HG03457 (cell line): ENCODE measurements around the gene ISLR2.
"Not testable (repeated sequence)": the region's sequence is repeated elsewhere in the genome, so short reads cannot be mapped to it uniquely, and the experiment has no call there.

Experiments used
- ATAC-seq: cut with Tn5 transposase; IDR thresholded peaks from one replicate; pipeline ENCODE4 v1.9.1; 2021; ENCODE audit warnings: moderate number of reproducible peaks; ENCODE audit not compliant: unreplicated experiment

ISLR2 gene, protein sequence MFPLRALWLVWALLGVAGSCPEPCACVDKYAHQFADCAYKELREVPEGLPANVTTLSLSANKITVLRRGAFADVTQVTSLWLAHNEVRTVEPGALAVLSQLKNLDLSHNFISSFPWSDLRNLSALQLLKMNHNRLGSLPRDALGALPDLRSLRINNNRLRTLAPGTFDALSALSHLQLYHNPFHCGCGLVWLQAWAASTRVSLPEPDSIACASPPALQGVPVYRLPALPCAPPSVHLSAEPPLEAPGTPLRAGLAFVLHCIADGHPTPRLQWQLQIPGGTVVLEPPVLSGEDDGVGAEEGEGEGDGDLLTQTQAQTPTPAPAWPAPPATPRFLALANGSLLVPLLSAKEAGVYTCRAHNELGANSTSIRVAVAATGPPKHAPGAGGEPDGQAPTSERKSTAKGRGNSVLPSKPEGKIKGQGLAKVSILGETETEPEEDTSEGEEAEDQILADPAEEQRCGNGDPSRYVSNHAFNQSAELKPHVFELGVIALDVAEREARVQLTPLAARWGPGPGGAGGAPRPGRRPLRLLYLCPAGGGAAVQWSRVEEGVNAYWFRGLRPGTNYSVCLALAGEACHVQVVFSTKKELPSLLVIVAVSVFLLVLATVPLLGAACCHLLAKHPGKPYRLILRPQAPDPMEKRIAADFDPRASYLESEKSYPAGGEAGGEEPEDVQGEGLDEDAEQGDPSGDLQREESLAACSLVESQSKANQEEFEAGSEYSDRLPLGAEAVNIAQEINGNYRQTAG

DNA sequence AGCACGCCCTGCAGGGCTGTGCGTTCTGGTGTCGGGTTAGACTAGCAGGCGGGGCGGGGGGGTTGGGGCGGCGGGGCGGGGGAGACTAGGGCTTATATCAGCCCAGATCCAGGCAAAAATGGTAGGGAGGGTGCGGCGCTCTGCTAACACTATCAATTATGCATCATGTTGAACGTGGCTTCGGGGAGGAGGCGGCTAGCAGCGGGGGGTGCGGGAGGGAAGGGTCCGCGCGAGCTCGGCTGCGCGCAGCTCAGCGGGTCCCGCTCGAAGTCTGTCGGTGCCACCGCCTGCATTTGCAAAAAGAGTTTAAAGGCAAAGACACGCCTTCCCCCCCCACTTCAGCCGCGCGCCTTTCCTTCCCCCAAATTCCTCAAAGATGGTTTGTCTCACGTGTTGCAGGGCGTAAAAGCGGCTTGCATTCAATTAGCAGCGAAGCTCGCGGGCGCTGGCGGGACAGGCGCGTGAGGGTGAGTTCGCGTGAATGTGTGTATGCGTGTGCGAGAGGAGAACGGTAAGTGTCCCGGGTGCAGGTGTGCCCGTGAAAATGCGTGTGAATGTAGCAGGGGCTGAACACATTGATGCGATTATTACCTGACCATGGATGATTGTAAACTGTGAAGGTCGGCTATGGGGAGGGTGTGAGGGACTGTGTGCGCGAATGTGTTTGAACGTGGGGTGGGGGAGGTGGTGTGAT is at the start of gene ISLR2:
Gene ISLR2 (plus strand): TSS at position 432 of the 694 bp plus-strand sequence. CDS start 2,169 bp downstream, outside the sequence.
- no peak for ATAC-seq

DNA sequence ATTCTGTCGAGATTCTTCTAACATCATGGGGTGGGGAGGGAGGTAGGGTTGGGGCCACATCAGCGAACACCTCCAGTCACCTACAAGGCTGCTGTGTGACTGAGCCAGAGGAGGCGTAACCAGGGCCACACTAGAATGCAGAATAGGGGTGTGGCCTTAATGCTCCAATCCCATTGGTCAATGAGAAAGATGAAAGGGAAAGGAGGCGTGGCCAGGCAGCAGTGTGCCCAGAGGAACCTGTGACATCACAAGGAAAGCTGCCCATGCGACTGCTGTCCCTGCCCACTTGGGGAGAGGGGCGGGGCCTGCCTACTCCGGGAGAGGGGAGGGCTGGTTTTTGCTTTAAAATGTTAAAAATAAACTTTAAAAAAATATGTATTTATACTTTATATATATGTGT is 47.9 kb upstream of the ISLR2 start, which contains the start of gene GOLGA6A:
Gene GOLGA6A (minus strand): TSS at position 101 of the 400 bp plus-strand sequence. CDS start 41 bp downstream, at position 60.
- not testable (repeated sequence) for ATAC-seq

DNA sequence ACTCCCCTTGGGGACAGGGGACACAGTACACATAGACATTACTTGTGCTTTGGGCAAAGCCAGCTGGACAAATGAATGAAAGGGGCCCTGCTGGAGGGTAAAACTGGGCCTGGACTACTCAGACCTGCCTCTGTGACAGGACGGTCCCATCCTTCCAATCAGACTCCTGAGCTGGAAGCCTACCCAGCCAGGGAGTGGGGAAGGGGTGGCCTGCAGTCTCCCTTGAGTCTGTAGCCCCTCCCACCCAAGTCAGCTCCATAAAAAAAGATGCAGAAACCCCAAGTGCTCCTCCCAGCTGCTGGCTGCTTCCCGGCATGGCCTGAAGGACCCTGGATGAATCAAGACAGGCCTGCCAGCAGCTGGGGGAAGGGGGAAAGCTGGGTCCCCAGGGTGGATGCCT is 35.8 kb upstream of the ISLR2 start:
- ATAC-seq: not testable (repeated sequence)

DNA sequence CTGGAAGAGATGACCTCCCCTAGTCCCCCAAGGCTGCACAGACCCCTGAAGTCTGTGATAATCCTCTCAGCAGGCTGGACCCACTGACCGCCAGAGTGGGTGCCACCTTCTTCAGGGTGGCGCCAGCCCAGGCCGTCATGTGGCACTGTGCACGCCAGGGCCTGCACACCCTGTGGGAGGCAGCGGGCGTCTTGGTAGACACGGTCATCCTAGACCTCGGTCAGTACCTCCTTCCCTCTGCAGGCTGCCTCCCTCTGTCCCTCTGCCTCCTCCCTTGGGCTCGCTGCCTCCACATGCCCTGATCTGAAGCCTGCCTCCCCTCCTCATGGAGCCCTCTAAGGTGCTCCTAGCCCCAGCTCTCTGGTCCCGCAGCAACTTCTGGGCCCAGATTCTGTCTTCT is 34.8 kb upstream of the ISLR2 start:
- ATAC-seq: not testable (repeated sequence)

DNA sequence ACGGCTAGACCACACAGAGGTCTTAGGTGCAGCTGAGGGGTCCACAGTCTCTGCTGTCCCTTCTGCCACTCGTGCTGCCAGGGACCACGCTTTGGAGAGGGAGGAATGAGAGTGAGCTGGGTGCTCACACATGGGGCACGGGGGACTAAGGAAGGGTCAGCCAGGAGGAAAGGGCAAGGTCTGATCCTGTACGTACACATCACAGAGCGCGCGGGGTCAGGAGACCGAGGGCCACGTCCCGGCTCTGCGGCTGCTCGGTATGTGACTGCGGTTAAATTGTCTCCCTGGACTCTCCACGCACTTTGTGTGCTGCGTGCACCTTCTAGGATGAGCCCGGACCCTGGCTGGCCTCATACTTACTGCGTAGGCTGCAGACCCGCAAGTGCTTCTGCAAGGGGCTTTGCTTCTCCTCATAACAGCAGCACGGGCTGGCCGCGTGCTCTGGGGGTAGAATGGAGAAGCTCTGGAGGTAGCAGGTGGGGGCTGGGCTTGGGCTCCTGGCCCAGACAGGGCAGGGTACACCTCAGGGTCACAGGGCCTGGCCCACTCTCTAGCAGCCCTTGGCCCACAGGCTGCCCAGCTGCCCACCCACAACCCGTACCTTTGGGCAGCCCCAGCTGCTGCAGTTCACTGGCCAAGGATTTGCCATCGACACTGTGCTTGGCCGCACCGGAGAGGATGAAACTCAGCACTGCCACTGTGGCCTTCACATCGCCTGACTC is 33.5 kb upstream of the ISLR2 start:
- not testable (repeated sequence) for ATAC-seq

DNA sequence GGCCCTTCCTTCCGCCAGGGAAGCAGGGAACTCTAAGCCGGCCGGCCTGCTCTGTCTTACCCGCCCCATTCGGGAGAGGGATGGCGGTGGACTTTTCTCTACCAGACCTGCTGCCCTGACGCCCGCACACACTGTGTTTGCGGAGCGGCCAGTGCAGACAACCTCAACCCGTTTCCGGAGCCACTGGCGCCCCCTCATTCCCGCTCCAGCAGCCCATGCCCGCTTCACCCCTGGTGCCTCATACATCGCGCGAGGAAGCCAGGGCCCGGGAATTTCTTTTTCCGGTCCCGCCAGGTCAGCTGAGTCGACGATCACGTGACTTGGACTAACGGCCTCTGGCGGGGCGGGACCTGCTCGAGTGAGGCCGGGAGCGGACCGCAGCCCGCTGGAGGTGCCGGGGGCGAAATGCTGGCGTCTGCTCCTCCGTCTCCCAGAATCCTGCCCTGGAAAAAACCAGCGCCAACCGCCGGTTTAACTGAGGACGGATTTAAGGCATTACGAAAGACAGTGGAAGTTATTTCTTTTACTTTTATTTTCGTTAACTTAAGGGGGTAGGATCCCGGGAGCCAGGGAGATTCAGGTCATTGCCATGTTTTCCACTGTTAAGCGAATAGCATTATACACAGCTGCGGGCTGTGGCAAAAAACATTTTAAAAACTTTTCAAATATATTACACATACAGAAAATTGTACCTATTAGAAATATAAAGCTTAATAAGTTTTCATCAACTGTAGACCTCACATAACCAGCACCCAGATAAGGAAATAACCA is 30.2 kb upstream of the ISLR2 start:
- not testable (repeated sequence) for ATAC-seq

DNA sequence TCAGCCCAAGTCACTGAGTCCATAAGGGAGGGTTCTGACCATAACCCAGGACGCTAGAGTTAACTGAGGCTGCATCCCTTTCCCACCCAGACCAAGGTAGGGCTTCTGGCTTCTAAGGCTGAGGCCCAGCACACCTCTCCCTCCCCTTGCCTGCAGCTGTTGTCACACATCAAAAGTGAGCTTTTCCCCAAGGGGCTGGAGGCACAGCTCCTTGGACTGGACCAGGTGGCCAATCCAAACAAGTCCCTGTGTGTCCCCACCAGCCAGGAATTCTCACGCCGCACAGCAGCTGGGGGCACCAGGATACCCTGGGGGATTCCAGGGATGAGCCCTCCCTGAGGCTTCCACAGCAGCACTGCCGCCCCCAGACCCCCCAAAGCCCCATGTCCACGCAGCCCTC is 22.3 kb upstream of the ISLR2 start:
- ATAC-seq: no peak

DNA sequence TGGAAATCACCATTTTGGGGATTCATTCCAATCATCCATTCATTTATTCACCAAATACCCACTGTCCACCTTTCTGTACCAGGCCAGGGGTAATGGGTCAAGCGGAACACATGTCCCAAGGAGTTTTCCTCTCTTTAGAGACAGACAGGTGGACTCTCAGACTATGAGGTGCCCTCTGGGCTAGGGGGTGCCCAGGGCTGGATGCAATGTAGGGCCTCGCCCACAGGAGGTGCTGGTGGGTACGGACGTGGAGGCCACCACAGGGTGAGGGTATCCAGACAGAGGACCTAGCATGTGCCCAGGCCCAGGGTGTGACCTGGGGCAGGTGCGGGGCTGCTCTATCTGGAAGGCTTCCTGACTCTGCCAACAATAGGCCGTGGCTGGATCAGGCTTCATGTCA is 21.8 kb upstream of the ISLR2 start:
- ATAC-seq: not testable (repeated sequence)

DNA sequence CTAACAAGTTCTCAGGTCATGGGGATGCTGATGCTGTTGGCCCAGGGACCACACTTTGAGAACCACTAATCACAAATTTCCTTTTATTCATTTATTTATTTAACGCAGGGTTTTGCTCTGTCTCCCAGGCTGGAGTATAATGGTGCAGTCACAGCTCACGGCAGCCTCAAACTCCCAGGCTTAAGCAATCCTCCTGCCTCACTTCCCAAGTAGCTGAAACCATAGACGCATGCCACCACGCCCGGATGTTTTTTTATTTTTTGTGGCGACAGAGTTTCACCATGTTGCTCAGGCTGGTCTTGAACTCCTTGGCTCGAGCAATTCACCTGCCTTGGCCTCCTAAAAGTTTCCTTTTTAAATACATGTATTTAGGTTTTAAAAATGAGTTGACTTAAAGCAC is 20.7 kb upstream of the ISLR2 start:
- no peak for ATAC-seq

DNA sequence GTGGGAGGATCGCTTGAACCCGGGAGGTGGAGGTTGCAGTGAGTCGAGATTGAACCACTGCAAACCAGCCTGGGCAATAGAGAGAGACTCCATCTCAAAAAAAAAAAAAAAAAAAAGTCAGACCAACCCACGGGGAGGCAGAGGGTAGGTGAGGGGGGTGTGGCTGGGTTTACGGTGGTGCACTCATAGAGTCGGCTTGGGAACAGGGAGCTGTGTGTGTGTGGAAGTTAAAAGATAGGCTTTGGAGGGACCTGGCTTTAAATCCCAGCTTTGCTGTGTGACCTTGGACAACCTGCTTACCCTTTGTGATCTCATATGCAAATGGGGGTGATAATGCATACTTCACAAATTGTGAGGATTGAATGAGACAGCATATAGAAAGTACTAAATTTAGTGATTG is 10.0 kb upstream of the ISLR2 start:
- ATAC-seq: no peak

DNA sequence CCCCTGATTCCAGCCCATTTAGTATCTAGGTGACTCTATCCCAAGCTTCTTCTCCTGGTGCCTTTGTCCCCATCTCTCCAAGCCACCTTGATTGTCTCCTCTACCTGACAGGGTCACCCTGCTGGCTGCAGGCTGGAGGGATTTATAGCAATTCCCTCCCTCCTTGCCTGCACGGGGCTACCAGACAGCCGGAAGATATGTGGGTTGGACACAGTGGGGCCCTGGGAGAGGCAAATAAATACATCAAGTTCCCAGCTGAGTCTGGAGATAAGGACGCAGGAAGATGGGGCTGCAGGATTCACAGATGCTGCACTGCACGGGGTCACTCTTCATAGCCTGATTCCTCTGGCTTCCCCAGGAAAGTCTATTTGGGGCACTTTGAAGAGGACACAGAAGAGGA is 9.3 kb upstream of the ISLR2 start:
- no peak for ATAC-seq

DNA sequence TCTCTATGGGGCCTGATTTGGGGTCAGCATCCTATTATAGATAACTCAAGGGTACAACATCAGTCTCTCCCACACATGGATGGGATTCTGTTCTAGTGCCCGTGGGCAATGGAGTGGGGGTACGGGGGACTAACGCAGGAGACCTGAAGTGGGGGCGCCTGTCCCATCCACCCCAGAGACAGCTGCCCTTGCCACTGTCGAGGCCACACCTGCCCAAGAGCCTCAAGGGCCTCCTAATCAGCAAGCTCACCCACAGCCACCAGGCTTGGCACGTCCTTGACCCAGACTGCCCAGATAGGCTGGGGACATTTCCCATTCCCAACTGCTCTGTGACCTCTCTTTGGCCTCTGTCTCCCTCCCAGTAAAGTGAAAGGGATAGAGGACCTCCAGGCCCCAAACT is 8.5 kb upstream of the ISLR2 start:
- ATAC-seq: no peak

DNA sequence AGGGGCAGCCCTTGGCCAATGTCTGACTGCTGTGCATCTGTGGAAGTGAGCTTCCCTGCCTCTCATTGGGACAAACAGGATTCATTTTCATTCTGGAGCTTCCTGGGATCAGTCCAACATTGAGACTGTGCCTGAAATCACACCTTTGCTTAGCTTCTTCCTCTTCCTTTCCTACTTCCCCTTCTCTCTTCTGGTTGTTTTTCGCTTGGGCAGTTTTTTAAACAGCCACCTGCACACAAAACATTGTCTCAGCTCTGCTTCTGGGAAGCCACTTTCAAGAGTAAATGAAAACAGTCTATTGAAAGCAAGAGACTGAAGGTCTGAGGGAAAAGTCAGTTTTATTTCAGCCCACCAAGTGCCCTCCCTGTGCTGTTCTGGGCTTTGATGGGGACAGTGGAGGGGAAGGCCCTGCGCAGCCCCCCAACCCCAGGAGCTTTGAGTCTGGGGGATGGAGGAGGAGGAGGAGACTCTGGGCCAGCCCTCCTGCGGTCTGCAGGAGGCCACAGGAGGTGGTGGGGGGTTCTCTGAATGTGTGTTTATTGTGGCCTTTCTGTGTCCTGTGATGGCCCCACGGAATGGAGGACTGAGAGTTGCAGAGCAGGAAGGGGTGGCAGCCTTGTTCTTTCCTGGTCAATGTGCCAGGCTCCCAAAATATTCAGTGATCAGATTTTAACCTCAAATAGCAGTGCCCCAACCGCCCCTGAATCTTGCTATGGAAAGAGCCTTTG is 7.8 kb upstream of the ISLR2 start:
- no peak for ATAC-seq

DNA sequence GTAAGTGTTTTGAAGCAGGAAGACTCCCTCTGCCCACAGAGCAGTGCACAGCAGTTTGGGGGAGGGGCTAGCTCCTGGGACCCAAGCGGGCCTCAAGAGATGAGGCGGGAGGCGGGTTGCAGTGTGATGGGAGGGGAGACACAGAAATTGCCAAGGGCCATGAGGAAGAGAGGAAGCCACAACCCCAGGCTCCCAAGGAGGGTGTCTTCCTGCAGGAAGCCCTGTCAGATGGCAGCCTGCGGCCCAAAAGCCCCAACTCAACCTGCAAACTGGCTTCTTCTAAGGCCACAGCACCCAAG is 7.3 kb upstream of the ISLR2 start:
- ATAC-seq: no peak

DNA sequence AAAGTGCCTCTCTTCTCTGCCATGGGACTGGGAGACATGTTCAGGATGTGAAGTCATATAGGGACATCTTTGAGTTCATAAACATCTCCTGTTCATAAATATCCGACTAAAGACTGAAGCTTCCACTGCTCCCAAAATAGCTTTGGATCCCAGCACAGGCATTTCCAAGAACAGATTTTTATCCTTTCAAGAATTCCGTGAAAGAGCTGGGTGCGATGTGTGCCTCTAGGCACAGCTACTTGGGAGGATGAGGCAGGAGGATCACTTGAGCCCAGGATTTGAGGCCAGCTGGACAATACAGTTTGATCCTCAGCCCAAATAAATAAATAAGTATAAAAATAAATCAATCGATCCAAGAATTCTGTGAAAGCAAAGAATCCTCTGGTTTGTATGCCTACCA is 6.7 kb upstream of the ISLR2 start:
- ATAC-seq: no peak

DNA sequence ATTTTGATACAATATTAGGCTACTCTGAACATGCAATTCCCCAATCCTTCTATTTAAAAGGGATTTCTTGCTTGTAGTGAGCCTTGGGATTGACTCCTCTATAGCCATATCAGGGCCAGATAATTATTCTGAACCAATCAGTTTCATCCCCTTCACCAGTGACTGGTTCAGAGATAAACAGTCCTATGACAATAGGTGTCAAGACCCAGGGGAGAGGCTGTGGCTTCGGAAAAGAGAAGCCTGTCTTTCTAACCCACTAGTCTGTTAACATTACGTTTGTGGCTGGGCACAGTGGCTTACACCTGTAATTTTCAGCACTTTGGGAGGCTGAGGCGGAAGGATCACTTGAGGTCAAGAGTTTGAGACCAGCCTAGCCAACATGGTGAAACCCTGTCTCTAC is 6.2 kb upstream of the ISLR2 start:
- no peak for ATAC-seq

DNA sequence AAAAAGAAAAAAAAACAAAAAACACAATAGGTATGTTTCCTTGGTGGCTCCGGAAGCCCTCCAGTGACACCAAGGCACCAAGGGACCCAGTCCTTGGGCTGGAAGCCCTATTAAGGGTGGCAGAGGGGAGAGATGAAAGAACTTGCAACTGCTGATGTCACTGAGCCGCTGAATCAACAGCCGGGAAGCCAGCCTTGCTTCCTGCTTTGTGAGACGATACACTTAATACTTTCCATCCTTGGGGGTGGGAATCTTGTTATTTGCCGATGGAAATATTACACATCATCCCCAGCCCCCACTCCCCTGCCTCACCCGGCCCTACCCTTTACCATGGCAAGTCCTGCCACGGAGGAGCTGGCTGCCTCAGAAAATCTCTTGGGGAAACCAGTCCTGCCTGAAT is 5.6 kb upstream of the ISLR2 start:
- ATAC-seq: no peak

DNA sequence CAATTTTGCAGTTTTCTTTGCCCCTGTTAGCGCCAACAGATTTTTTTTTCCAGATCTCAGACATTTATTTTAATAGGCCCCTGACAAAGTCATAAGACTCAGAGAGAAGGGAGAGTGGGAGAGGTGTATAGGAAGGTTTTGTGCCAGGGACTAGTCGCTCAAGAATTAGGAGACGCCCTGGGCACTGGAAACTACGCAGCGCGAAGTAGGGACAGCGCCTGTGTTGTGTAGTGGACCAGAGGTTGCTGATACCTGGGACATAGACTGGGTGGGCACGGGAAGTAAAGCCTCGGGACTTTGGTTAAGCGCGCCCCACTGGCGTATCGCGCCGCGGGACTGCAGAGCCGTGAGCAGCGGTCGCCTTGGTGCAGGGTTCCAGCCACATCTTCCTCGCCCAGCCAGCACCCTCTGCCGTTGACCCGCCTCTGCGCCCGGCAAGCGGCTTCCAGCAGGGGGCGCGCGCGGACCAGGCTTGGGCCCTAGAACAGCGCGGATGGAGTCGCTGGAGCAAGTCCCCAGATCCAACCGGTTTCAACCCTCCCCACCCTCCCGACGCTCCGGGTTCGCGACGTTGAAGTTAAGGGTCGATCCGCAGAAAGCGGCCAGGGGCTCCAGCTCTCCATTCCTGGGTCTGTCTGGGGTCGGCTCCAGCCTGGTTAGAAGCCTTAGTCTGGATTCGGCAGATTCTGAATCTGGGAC is 3.0 kb upstream of the ISLR2 start:
- ATAC-seq: no peak
